GM12872 (cell line): Measurements from ENCODE around the gene SNX7.

ENCODE experiments used
- TF ChIP-seq, protein P1 (sequence below): IDR thresholded peaks from 3 replicates; pipeline ENCODE4 v1.5.1; 2011; ENCODE audit warnings: low read depth, mild to moderate bottlenecking, low read length, moderate library complexity; ENCODE audit not compliant: insufficient read depth

The SNX7 gene

DNA sequence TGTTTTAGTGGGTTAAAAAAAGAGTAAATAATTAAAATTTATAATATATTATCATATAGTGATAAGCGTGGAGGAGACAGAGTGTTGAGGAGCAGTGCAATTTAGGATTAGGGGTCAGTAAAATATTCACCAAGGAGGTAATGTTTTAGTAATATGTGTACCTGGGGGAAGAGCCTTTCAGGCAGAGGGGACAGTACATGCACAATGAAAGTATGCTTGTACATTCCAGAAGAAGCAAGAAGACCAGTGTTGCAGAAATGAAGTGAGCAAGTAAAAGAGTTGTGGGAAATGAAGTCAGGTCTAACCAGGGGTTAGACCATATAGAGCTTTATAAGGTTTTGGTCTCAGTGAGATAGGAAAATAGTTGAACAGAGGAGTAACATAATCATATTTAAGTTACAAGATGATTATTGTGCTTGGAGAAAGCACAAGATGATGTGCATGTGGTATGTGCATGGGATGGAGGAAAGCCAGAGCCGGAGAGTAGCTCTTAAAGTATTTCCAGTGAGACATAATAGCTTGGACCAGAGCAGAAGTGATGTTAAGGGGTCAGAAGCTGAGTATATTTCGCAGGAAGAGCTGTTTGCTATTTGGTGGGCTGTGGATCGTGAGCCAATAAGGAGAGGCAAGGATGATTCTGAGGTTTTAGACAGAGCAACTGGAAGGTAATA is 44.8 kb downstream of the SNX7 start:
- TF ChIP-seq, protein P1, sequence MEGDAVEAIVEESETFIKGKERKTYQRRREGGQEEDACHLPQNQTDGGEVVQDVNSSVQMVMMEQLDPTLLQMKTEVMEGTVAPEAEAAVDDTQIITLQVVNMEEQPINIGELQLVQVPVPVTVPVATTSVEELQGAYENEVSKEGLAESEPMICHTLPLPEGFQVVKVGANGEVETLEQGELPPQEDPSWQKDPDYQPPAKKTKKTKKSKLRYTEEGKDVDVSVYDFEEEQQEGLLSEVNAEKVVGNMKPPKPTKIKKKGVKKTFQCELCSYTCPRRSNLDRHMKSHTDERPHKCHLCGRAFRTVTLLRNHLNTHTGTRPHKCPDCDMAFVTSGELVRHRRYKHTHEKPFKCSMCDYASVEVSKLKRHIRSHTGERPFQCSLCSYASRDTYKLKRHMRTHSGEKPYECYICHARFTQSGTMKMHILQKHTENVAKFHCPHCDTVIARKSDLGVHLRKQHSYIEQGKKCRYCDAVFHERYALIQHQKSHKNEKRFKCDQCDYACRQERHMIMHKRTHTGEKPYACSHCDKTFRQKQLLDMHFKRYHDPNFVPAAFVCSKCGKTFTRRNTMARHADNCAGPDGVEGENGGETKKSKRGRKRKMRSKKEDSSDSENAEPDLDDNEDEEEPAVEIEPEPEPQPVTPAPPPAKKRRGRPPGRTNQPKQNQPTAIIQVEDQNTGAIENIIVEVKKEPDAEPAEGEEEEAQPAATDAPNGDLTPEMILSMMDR: no peak

DNA sequence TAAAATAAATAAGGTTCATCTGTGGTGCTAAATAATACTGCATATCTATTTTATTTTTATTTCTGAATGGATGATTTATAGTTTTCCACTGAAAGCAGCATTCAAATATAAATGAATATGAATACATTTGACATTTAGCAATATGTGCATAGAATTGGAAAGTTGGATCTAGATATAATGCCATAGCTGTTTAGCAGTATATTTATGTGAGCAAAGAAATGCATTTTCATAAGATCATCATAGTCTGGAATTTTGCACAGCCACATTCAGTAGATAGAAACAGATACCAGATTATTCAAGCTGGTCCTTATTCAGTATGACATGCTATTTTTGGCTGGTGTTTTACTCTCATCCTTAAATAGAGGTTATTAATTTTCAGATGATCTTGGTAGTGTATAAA is 46.0 kb downstream of the SNX7 start:
- TF ChIP-seq, protein P1: no peak

DNA sequence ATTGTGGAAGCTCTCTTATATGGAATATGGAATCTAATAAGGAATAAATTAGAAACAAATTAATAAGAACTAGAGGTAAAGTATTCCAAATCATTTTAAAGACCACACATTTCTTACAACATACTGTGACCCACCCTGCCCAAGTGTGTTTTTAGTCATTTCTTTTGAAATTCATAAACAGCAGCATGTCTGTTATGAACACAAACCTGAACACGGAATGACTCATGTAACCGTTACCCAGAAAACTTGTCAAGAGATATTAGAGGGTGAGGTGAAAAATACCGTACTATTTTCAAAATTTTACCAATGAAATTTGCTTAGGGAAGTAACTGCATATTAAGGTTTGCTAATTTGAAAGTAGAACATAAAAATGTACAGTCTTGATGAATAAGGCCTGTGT is 48.4 kb downstream of the SNX7 start:
- TF ChIP-seq, protein P1: no peak

DNA sequence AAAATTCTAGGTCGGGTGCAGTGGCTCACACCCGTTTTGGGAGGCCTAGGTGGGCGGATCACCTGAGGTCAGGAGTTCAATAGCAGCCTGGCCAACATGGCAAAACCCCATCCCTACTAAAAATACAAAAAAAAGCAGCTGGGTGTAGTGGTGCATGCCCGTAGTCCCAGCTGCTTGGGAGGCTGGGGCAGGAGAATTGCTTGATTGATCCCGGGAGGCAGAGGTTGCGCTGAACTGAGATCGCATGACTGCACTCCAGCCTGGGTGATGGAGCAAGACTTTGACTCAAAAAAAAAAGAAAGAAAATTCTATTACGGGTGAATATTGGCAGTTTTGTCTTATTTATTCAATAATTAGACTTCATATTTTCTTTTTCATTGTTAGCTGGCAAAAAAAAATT is 62.1 kb downstream of the SNX7 start:
- TF ChIP-seq, protein P1: no peak

DNA sequence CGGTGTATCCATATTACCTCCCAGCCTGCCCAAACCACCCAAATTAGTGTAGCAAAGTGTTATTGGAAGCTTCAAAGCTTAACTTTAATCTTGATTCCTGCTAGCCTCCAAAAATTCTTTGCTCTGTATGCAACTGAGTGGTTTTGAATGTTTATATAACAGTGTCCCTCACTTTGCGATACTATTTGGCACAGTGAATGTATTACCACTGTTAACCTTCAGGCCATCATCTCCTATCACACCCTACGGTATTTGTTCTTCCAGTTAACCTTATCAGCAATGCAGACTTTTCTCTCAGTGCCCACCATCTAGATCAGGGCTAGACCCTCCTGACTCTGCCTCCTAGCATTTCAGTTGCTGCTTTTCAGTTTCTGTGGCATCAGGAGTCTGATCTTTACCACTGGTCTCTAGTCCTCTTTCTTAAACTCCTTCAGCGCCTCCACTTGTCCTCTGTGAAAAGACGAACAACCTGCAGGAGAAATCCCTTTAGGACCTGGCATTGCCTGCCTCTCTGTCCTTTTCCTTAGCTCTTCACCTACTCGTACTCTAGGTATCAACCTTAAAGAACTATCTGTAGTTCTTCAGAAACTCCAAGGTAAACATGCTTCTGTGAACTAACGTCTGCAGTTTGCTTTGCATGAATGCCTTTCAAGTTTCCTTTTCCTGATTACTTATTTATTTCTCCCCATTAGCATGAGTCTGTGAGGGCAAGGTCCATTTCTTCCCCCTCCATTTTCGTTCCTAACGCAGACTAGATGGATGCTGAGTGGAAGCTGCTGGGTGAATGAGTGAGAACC is 71.7 kb downstream of the SNX7 start:
- TF ChIP-seq, protein P1: no peak

DNA sequence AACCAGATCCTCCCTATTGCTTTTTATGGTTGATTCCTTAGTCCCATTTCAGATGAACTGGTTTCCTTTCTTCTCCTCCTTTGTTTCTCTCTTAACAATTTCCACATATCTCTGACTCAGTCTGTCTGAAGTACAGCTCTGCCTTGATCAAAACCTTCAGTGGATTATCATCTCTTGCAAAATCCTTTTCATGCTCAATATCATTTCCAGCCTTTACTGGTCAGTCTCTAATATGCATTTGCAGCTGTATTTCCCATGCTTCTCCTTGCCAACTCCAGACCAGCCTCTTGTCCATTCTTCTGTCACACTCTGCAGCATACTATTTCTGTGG is 72.2 kb downstream of the SNX7 start:
- TF ChIP-seq, protein P1: no peak

DNA sequence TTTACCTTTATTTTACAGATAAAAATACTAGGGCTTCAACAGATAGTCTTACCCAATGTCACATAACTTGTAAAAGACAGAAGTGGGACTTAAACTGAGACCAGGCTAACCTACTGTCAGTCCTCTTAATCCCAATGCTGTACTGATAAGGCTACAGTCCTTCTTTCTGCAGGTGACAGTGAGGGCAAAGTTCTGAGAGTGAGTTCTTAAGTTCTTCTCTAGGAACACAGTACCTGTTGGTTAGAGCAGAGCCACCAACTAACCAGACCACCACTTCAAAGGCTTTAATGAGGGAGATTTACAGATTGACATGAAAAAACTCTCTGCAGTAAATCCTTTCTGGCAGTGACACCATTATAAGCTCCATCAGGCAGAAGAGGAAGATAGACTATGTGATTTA is 74.2 kb downstream of the SNX7 start:
- TF ChIP-seq, protein P1: no peak
